Hematopoietic multipotent progenitor cell treated with erythropoietin and hydrocortisone succinate and interleukin-3 and kit ligand, for 15 days (in vitro differentiated cells): Measurements from ENCODE around the gene SMOC2.
"Not testable (repeated sequence)": the region's sequence is repeated elsewhere in the genome, so short reads cannot be mapped to it uniquely, and the experiment has no call there.

Source experiments
- DNase-seq: peaks from one replicate; pipeline ENCODE4 v3.0.0-alpha.2; 2015; ENCODE audit warnings: low spot score

SMOC2 gene

DNA sequence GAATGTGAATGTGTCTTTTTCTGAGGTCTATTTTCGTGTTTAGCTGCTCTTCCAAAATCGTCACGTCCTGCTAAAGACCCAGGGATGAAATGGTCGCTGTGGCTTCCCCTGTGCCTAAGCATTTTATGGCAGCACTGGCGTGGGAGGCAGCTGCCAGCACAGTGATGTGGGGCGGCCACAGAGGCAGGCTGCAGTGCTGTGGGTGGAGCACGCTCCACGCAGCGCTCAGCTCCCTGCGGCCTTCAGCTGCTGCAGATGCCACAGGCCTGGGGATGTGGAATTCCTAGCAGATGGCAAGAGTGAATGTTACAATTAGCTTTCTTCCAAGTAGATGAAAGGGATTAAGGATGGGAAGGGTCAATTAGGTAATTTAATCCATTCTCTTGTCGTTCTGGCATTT is 242.6 kb downstream of the SMOC2 start:
- DNase-seq = no peak

DNA sequence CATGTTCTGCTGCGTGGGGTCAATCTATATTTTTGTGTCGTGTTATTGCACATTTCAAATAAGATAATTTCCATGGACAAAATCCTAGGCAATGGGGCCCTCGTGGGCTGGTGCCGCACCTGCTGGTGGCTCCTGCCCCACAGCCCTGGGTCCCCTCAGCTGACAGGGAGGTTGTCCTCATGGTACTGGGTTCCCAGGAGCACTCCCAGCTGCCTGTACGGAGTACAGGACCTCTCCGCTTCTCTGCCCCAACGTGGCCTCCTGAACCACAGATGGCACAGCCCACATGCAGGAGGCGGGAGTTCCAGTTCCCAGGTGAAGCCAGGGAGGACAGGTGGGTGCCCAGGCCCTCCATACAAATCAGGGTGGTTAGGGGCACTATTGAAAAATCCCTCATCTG is 243.5 kb downstream of the SMOC2 start:
- no peak for DNase-seq

DNA sequence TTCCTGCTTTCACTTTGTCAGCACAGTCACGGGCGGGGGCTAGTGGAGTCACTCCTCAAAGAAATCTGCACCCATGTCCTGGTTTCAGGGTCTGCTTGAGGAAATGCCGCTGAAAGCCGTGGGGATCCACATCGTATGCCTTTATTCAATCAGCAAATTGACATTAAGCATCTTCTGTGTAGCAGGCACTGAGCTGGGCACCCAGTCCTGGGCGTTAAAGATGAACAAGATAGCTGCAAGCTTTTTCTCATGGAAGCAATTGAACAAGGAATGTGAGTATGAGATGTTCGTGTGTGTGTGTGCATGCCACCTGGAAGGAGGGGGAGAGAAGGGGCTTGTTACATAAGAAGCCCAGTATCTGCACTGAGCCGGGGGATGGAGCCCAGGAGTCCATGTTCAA is 243.9 kb downstream of the SMOC2 start:
- DNase-seq = no peak

DNA sequence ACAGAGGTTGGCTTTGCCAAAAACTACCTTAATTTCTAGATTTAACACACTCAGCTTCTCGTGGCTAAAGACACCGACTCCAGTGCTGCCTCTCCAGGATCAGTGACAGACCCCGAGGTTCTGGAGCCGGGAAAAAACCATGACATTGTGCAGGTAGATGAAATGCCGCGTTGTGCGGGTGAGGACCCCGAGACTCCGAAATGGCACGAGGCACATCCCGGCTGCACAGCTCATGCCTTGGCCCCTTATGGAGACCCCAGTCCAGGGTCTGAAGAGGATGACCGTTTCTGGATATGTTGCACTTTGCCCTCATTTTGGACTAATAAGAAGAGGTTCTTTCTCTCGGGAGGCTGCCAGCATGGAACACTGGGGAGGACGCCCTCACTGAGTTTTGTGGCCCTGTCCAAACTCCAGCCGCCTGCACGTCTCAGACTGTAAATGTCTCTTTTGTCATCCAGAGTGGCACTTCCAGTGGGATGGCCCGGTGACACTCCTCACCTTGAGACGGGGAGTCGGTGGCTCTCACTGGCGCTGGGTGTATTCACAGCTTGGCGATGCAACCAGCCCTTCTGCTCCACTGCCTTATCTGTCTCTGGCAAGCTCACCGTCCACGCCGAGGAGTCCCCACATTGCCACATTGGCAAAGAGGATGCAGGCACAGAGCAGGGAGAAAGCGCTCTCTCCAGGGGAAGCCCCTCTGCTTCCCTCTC is 245.2 kb downstream of the SMOC2 start:
- no peak for DNase-seq

DNA sequence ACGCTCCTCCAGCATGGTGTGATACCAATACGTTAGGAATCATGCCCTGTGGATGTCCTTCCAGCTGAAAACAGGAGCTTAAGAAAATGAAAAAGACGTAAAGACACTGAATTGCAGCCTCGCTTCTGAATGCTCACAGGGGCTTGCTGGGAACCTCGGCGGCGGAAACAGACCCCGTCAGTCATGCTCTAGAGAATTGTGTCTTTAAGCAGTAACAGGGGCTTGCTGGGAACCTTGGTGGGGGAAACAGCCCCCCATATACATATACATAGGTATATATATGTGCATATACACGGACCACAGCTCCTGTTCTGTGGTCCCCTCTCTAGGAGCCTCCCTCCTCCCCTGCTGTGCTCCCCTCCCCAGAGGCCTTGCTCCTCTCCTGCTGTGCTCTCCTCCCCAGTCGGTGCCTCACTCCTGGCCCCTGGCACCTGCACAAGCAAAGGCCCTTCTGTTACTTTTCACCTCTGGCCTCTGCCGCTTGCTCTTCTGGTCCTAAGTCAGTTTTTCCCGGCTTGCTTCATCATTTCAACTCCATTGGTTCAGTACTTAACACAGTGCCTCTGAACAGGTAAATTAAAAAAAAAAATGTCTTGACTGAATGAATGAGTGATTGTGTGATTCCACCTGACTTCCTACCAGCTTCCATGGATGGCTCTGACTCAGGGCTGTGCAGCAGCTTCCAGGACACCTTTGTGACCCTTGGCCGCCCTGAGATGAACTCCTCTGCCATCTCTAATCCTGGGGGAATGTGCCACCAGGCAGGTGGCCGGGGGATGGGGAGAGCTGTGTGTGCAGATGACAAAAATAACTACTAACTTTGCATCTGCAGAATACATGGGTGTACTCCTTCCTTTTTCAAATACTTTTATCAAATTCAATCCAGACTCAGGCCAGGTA is 246.1 kb downstream of the SMOC2 start:
- DNase-seq = no peak

DNA sequence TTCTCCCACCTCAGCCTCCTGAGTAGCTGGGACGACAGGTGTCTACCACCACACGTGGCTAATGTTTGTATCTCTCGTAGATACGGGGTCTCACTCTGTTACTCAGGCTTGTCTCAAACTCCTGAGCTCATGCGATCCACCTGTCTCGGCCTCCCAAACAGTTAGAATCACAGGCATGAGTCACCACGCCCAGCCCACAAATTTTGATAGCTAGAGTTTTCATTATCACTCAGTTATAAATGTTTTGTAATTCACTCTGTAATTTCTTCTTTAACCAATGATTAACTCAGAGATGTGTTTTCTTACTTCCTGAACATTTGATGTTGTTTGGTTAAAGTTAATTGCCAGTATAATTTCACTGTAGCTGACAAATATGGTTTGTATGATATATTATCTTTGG is 249.3 kb downstream of the SMOC2 start:
- DNase-seq = no peak

DNA sequence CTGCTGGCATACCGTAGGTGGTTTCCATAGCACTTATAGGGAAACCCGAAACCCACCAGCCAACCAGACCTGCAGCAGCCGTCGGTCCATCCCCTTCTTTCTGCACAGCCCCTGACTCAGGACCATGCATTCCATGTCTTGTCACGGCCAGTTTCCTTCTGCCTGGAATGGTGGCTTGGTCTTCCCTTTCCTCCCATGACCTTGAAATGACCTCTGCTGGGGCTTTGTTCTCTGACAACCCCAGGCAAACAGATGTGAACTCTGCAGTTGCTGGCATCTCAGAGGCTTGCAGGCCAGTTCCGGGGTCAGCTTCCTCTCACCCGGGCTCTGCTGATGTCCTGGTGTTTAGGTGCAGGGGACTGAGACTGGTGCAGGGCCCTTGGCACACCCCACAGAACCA is 250.8 kb downstream of the SMOC2 start:
- DNase-seq = no peak

DNA sequence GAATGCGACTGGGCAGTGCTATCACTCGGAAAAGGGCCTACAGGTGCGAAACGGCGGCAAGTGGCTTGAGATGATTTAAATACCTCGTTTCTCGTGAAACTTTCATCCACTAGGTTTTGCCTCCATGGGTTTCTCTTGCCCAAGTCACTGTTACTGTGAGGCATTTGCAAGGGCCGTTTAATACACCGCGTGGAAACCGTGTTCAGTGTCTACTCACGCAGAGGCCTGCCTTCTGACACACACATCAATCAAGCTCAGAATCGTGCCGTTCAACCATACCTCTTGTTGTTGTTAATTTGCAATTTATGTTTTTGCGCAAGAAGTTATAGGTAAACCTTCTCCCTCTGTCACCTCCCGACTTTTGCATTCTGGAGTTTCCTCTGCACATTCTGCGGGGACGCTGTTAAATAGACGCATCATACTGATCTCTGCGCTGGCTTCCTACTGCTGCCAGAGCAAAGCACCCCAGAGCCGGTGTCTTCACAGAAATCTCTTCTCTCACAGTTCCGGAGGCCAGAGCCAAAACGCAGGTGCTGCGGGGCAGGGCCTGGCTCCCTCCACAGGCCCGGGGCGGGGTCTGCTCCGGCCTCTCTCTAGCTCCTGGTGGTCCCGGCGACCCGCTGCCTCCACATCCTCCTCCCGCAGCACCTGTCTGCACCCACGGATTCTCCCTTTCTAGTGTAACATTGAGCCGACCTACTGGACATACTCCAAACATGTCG is 251.4 kb downstream of the SMOC2 start:
- DNase-seq = no peak

DNA sequence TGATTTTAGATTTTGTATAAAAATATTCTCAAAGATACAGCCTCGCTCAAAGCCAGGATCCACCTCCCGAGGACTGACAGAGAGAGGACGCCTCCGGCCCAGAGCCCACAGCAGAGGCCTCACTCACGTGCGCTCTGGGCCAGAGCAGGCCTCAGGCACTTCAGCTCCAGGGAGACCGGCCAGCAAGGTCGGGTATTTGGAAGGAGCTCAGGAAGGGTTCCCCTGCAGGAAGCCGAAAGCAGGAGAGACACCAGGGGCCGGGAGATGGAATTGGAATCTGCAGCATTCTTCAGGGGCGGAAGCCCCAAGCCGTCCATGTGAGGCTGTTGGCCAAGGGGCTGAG is 251.9 kb downstream of the SMOC2 start:
- DNase-seq = not testable (repeated sequence)

DNA sequence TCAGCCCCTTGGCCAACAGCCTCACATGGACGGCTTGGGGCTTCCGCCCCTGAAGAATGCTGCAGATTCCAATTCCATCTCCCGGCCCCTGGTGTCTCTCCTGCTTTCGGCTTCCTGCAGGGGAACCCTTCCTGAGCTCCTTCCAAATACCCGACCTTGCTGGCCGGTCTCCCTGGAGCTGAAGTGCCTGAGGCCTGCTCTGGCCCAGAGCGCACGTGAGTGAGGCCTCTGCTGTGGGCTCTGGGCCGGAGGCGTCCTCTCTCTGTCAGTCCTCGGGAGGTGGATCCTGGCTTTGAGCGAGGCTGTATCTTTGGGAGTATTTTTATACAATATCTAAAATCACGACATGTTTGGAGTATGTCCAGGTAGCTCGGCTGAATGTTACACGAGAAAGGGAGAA is 253.8 kb downstream of the SMOC2 start:
- DNase-seq = not testable (repeated sequence)

DNA sequence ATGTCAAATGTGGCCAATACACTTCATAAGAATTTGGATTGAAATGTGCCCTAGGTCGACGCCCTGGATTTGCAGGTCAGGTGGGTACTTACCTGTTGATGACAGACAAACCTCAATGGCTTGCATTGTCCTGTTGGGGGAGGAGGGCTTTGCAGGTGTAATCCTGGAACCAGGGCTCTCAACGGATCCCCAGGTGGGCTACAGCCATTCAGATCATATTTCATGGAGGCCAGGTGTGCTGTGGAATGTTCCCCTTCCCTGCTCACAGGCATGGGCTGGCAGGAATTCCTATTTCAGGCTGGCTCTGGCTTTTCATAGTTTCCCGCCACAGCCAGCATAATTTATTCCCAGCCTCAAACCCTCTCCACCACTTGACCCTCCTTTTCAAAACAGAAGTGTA is 254.7 kb downstream of the SMOC2 start:
- no peak for DNase-seq

DNA sequence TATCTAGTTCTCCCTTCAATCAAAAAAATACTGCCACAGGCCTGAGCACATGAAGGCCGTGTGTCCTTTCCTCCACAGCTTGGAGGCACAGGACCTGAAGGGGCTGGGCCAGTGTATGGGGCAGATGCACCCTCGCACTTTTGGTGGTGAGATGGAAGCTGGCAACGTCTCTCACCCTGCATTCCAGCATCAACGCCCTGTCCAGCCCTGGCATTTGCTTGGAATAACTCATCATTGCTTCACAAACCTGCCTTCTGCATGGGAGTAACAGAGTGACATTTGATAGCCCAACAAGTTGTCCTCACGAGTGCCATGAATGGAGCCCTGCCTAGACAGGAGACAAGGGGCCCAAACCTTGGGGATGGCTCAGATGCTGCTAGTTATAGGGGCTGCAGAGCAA is 257.9 kb downstream of the SMOC2 start:
- no peak for DNase-seq

DNA sequence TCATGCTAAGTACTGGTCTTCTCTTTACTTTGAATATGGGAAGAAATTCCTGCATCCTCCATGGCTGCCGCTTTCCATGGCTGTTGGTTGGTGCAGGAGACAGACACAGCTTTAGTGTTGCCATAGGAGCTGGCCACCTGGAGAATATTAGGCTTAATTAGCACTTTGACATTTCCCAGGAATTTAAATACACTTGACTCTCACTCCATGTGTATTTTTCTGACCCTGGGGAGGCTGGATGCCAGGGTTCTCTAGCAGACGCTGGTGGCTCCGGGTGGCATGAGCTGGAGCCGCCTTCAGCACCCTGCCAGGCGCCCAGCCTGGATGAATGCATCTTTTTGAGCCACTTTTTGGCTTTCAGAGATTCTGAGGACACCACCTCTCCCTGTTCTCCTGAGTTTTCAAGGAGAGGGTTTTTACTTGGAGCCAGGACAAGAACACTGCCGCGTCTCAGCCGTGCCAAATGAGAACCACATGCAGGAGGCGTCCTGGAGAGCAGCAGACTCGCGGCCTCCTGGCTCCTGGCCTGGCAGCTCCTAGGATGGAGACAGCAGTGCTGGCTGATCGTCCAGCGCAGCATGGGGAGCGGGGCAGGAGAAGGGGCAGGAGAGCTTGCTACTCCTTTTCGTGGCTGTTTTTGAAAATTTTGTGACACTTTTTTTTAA is 258.8 kb downstream of the SMOC2 start:
- no peak for DNase-seq

DNA sequence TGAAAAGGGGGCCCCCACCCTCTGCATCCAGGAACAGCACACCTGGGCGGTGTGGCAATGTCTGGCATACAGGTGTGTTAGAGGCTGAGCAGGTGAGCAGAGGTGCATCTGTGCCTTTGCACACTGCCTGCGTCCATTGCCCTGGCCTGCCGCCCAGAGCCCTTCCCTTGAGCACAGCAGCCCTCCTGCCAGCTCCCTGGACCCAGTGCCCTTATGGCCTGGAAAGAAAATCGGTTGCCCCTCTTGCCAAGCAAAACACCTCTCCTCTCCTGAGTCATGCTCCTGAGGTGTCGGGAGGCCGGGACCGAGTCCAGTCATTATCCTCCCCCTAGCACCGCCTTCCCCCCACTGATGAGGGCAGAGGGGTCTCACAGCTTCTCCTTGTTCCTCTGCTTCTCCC is 259.9 kb downstream of the SMOC2 start:
- DNase-seq = no peak

DNA sequence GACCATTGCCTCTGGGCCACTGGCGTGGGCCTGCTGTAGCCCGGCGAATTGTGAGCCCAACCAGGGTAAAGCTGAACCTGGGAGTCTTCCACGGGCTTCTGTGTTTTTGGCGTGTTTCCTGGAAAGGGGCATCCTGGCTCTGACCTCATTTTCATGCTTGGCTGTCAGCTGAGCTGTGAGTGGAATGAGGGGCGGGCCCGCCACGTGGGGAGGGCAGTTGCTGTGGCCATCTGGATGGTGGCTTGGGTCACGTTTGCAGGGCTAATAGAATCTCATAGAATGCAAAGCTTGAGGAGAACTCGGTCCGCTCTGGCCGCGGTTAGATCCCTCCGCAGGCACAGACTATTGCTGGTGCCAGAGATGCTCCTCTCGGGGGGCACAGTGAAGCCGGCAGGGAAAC is 263.0 kb downstream of the SMOC2 start:
- no peak for DNase-seq

DNA sequence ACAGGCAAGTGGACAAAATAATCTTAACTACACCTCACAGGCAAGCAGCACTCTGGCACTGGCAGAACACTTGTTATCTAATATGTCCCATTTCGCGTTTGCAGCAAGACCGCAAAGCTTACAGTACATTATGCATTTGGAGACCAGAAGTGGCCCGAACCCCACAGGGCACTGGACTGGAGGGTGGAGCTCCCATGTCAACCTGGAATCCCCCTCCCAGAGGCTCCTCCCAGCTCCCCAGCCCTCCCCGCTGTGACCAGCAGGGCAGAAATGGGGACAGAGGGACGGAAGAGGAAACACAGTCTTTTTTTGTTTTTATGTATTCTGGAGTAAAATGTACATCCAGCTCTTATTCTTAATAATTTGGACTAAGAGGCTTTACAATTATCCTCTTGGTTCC is 263.7 kb downstream of the SMOC2 start:
- DNase-seq = no peak

DNA sequence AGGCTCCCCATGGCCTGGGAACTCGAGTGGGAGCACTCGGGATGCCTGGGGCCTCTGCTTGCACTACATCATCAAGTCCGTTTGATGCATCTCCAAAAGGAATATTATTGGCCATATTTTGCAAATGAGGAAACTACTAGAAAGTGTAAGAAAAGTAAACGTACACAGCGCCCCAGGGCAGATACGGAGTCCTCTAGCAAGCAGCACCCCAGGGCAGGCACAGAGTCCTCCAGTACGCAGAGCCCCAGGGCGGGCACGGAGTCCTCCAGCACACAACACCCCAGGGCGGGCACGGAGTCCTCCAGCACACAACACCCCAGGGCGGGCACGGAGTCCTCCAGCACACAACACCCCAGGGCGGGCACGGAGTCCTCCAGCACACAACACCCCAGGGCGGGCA is 264.3 kb downstream of the SMOC2 start:
- DNase-seq = not testable (repeated sequence)

DNA sequence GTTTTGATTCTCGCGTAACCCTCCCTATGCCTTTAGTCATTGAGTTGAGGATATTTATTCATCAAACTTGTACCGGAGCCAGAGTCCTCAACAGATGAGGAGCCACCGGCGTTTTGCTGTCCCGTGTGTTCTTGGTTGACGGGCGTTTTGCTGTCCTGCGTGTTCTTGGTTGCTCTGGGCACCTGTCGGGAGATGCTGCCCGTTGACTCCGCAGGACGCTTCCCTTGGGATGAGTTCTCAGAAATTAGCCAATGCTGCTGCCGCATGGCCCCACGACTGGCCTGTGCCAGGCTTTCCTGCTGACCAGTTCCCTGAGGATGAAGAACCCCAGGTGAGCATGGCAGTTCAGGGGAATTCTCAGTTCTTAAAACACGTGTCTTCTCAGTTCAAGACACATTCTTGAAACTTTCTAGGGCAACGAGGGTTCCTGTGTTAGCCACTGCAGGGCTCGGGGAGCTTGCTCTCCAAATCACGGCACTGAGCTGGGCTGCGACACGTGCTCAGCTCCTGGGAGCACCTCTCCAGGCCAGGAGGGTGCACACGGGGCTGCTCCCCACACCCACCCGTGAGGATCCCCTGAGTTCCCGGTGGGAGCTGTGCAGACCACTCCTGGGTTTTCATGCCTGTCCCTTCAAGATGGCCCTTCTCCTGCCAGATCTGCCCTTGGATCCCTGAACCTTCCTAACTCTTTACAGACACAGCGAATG is 265.6 kb downstream of the SMOC2 start:
- DNase-seq = no peak

DNA sequence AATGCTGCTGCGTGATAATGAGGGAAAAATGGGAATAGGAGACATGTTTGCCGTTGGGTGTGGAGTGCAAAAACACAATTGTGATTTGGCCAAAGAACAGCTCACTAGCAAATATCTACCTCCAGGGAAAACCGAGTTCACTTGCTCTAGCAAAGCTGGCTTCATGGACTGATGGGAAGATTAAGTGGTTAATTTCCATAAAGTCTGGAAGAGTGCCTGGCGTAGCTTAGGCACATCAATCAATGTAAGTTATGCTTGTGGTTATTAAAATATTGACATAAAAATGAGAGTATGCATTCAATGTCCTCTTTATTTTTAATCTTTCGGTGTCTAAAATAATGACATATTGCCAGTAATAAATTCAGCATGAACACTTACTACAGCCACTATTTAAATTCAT is 267.5 kb downstream of the SMOC2 start:
- no peak for DNase-seq

DNA sequence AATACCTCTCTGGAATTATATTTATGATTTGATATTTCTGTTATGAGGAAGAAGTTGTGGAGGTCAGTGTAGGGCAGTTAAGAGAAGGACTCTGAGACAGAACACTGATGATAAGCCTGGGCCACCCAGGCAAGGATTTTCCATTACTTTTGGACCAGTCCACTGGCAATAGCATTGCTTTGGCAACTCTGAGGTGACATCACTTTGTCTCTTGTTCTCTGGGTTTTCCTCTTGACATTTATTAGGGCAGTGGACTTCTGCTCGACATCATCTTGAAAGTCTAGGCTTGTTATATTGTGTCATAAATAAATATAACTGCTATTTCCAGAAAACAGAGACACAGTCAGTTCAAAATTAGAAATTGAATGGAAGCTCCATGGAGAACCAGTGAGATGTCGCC is 268.0 kb downstream of the SMOC2 start:
- DNase-seq = no peak

DNA sequence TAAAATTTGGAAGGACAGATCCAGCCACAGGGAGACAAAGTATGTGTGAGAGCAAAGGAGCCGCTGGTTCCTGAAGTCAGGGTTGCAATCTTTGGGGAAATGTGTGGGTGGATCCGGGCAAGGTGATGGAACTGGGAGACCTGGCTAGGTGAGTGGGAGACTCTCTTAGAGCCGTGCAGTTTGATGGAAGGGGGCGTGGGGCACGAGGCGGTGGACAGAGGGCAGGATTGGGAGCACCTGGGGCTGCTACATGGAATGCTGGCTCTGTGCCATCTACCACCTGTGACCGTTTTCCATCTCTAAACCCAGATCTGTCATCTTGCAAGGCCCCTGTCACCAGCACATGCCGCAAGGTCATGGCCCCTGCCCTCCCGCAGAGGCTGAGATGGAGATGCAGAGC is 268.4 kb downstream of the SMOC2 start:
- no peak for DNase-seq

DNA sequence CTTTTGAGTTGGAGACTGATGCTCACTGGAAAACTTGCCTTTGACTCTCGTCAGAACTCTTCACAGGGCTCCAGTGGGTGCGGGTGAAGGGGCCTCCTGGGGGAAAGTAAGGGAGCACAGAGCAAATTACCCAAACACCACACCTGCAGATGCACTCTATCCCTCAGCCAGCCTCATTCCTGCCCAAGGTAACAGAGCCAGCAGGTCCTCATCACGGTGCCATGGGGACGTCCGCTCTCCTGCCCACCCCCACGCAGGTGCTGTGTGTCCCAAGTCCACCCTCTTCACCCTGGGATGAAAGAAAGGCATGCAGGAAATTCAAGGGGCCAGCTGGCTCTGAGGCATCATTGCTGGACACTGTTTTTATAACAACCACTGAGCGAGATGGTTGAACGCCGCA is 269.0 kb downstream of the SMOC2 start:
- no peak for DNase-seq
